SJCRH30 (cell line): ENCODE data around the gene UBE2QL1. TPM values are rescaled to one million over a fixed set of nuclear protein-coding genes. Genes with fewer than 3 reads are reported as not detected.

ENCODE experiments used
- DNase-seq, 2 experiments: peaks; one replicate each; pipeline ENCODE4 v3.0.0-alpha.2; 2015 to 2020
- H3K27ac ChIP-seq: fragments of 250-450 bp; sonication (Bioruptor Pico); 2 replicates; pipeline ENCODE4 v1.5.1; 2020; ENCODE audit warnings: mild to moderate bottlenecking, moderate library complexity
- H3K27me3 ChIP-seq: fragments of 250-450 bp; sonication (Bioruptor Pico); 2 replicates; pipeline ENCODE4 v1.5.1; 2020; ENCODE audit warnings: mild to moderate bottlenecking, moderate library complexity
- H3K36me3 ChIP-seq: fragments of 250-450 bp; sonication (Bioruptor Pico); 2 replicates; pipeline ENCODE4 v1.5.1; 2020; ENCODE audit warnings: mild to moderate bottlenecking, moderate library complexity
- H3K4me1 ChIP-seq: fragments of 250-450 bp; sonication (Bioruptor Pico); 2 replicates; pipeline ENCODE4 v1.5.1; 2020; ENCODE audit warnings: mild to moderate bottlenecking, moderate library complexity
- H3K4me3 ChIP-seq: fragments of 250-450 bp; sonication (Bioruptor Pico); 2 replicates; pipeline ENCODE4 v1.5.1; 2020; ENCODE audit warnings: mild to moderate bottlenecking, moderate library complexity
- H3K9me3 ChIP-seq: fragments of 250-450 bp; sonication (Bioruptor Pico); replicated peaks from 2 replicates; pipeline ENCODE4 v1.5.1; 2020; ENCODE audit warnings: mild to moderate bottlenecking, moderate library complexity
- total RNA-seq: library from RNA; depleted of rRNA; stranded (reverse); fragments of >200 nt; shearing (Covaris generic); gene quantifications from 2 replicates; pipeline ENCODE4 v1.2.3, GENCODE V29; 2014

The UBE2QL1 gene
- total RNA-seq, 1 experiment from 2014 or later: 0.02 TPM

GRCh38 chr5:6442333-6442732 is 6.3 kb upstream of the UBE2QL1 start:
- no peak overlapping the region for H3K4me3 ChIP-seq
- H3K9me3 ChIP-seq: no peaks in the 10 kb centered on the region
- H3K4me1 ChIP-seq: no peaks in the 10 kb centered on the region
- H3K36me3 ChIP-seq: no peaks in the 10 kb centered on the region
- no peak for DNase-seq
- no peak overlapping the region for H3K27ac ChIP-seq
- H3K27me3 ChIP-seq: no peaks in the 10 kb centered on the region

- no peak for DNase-seq
- Histone ChIP-seq H3K4me3 (no peak overlapping the region), H3K4me1 (no peaks in the 10 kb centered on the region), H3K36me3 (no peaks in the 10 kb centered on the region), H3K9me3 (no peaks in the 10 kb centered on the region), H3K27me3 (no peaks in the 10 kb centered on the region), H3K27ac (no peak overlapping the region)
These were observed 5.3 kb upstream of the UBE2QL1 start for GRCh38 chr5:6443326-6443725.

GRCh38 chr5:6446042-6446441 is 2.6 kb upstream of the UBE2QL1 start:
- no peak overlapping the region for H3K27ac ChIP-seq
- H3K36me3 ChIP-seq: no peaks in the 10 kb centered on the region
- no peaks in the 10 kb centered on the region for H3K4me1 ChIP-seq
- H3K27me3 ChIP-seq: no peaks in the 10 kb centered on the region
- no peak overlapping the region for H3K4me3 ChIP-seq
- H3K9me3 ChIP-seq: no peaks in the 10 kb centered on the region
- no peak for DNase-seq

GRCh38 chr5:6446626-6447309 is 1.9 kb upstream of the UBE2QL1 start:
- H3K27ac ChIP-seq: no peak overlapping the region
- H3K4me1 ChIP-seq: no peaks in the 10 kb centered on the region
- no peak for DNase-seq
- no peaks in the 10 kb centered on the region for H3K36me3 ChIP-seq
- H3K27me3 ChIP-seq: no peaks in the 10 kb centered on the region
- no peaks in the 10 kb centered on the region for H3K9me3 ChIP-seq
- H3K4me3 ChIP-seq: no peak overlapping the region

- no peak overlapping the region for H3K4me3 ChIP-seq
- H3K27me3 ChIP-seq: no peaks in the 10 kb centered on the region
- H3K27ac ChIP-seq: no peak overlapping the region
- no peaks in the 10 kb centered on the region for H3K36me3 ChIP-seq
- DNase-seq: no peak
- no peaks in the 10 kb centered on the region for H3K9me3 ChIP-seq
- no peaks in the 10 kb centered on the region for H3K4me1 ChIP-seq
These were observed 1.1 kb upstream of the UBE2QL1 start for GRCh38 chr5:6447384-6448140.

GRCh38 chr5:6448141-6448491 is 543 bp upstream of the UBE2QL1 start:
- no peak for DNase-seq
- no peaks in the 10 kb centered on the region for H3K9me3 ChIP-seq
- no peak overlapping the region for H3K4me3 ChIP-seq
- H3K4me1 ChIP-seq: no peaks in the 10 kb centered on the region
- H3K27ac ChIP-seq: no peak overlapping the region
- no peaks in the 10 kb centered on the region for H3K36me3 ChIP-seq
- no peaks in the 10 kb centered on the region for H3K27me3 ChIP-seq

- Histone ChIP-seq H3K4me1 (no peaks in the 10 kb centered on the region), H3K4me3 (no peak overlapping the region), H3K27me3 (no peaks in the 10 kb centered on the region), H3K27ac (no peak overlapping the region), H3K36me3 (no peaks in the 10 kb centered on the region), H3K9me3 (no peaks in the 10 kb centered on the region)
- no peak for DNase-seq
These were observed 953 bp downstream of the UBE2QL1 start for GRCh38 chr5:6449465-6450158.

- Histone ChIP-seq H3K36me3 (no peaks in the 10 kb centered on the region), H3K27ac (no peak overlapping the region), H3K27me3 (no peaks in the 10 kb centered on the region), H3K9me3 (no peaks in the 10 kb centered on the region), H3K4me3 (no peak overlapping the region), H3K4me1 (no peaks in the 10 kb centered on the region)
- DNase-seq: no peak
These were observed 1.7 kb downstream of the UBE2QL1 start for GRCh38 chr5:6450319-6450833.

GRCh38 chr5:6452622-6453504 is 4.2 kb downstream of the UBE2QL1 start:
- H3K27me3 ChIP-seq: no peaks in the 10 kb centered on the region
- no peaks in the 10 kb centered on the region for H3K4me1 ChIP-seq
- no peaks in the 10 kb centered on the region for H3K36me3 ChIP-seq
- H3K27ac ChIP-seq: no peak overlapping the region
- no peaks in the 10 kb centered on the region for H3K9me3 ChIP-seq
- no peak overlapping the region for H3K4me3 ChIP-seq
- no peak for DNase-seq

- Histone ChIP-seq H3K9me3 (no peaks in the 10 kb centered on the region), H3K36me3 (no peaks in the 10 kb centered on the region), H3K27me3 (no peaks in the 10 kb centered on the region), H3K4me1 (no peaks in the 10 kb centered on the region), H3K4me3 (no peak overlapping the region), H3K27ac (no peak overlapping the region)
- no peak for DNase-seq
These were observed 5.4 kb downstream of the UBE2QL1 start for GRCh38 chr5:6453937-6454560.

GRCh38 chr5:6454628-6455053 is 6.0 kb downstream of the UBE2QL1 start:
- H3K27ac ChIP-seq: no peak overlapping the region
- no peaks in the 10 kb centered on the region for H3K36me3 ChIP-seq
- H3K9me3 ChIP-seq: no peaks in the 10 kb centered on the region
- DNase-seq: no peak
- no peak overlapping the region for H3K4me3 ChIP-seq
- H3K4me1 ChIP-seq: no peaks in the 10 kb centered on the region
- H3K27me3 ChIP-seq: no peaks in the 10 kb centered on the region

- no peaks in the 10 kb centered on the region for H3K36me3 ChIP-seq
- no peaks in the 10 kb centered on the region for H3K27me3 ChIP-seq
- no peak overlapping the region for H3K4me3 ChIP-seq
- no peaks in the 10 kb centered on the region for H3K9me3 ChIP-seq
- DNase-seq: no peak
- no peaks in the 10 kb centered on the region for H3K4me1 ChIP-seq
- no peak overlapping the region for H3K27ac ChIP-seq
These were observed 7.0 kb downstream of the UBE2QL1 start for GRCh38 chr5:6455571-6456200.

- Histone ChIP-seq H3K4me1 (no peaks in the 10 kb centered on the region), H3K27ac (no peak overlapping the region)
- no peak for DNase-seq
These were observed 8.2 kb downstream of the UBE2QL1 start for GRCh38 chr5:6456766-6457370.

More at GRCh38 chr5:6456766-6457370, 8.2 kb downstream of the UBE2QL1 start:
- H3K4me3 ChIP-seq: no peak overlapping the region
- no peaks in the 10 kb centered on the region for H3K9me3 ChIP-seq
- no peaks in the 10 kb centered on the region for H3K36me3 ChIP-seq
- no peaks in the 10 kb centered on the region for H3K27me3 ChIP-seq
